SK-N-MC (cell line): ENCODE data around the gene AKR1E2.

Source experiments
- EZH2 ChIP-seq: fragments of 200-600 bp; sonication (generic); IDR thresholded peaks from one replicate; pipeline ENCODE4 v1.6.1; 2017; ENCODE audit warnings: antibody characterized with exemption
- FOXP2 ChIP-seq: optimal IDR thresholded peaks from 2 replicates; pipeline ENCODE3; 2011; ENCODE audit warnings: mild to moderate bottlenecking, moderate library complexity; ENCODE audit not compliant: insufficient read depth; ENCODE audit errors: extremely low read length, control extremely low read depth
- POLR2AphosphoS5 ChIP-seq: IDR thresholded peaks from 2 replicates; pipeline ENCODE4 v1.6.1; 2012; ENCODE audit warnings: mild to moderate bottlenecking, low read depth, low read length, borderline replicate concordance

GRCh38 chr10:4810092-4810491, 15.9 kb upstream of the AKR1E2 start:
- TF ChIP-seq POLR2AphosphoS5 (no peak), EZH2 (no peak), FOXP2 (no peak)
